B cell (primary cell): ENCODE results near the gene TASL. TPM values are rescaled to one million over a fixed set of nuclear protein-coding genes. Genes with fewer than 3 reads are reported as not detected.

Experiments
- ATAC-seq: fragments of 200-7000 bp; cut with Tn5 transposase; one replicate; pipeline ENCODE4 v1.10.0; 2021; ENCODE audit warnings: low read depth, mild to moderate bottlenecking, moderate number of reproducible peaks, moderate library complexity
- CTCF ChIA-PET: fragments of 350-600 bp; sonication (Branson Sonifier 250); formaldehyde crosslinking; loops from one replicate; lab custom pipeline; 2021; ENCODE audit warnings: antibody characterized with exemption, inconsistent platforms; lab: Charles Lee
- POLR2A ChIA-PET: fragments of 350-600 bp; sonication (Branson Sonifier 250); formaldehyde crosslinking; loops from one replicate; lab custom pipeline; 2021; ENCODE audit warnings: antibody characterized with exemption; lab: Charles Lee
- DNase-seq: peaks from one replicate; pipeline ENCODE4 v3.0.0; 2013
- H2AFZ ChIP-seq: 2 replicates; pipeline ENCODE4 v1.6.1; 2012; ENCODE audit warnings: mild to moderate bottlenecking, low read depth, low read length; ENCODE audit not compliant: insufficient read depth, poor library complexity, severe bottlenecking
- H3K27ac ChIP-seq, 2 donors: 1 replicate in 1 of 2; 2 replicates in 1 of 2; pipeline ENCODE4 v1.5.1; 2012 to 2013; ENCODE audit warnings: low read length in 2 of 2, mild to moderate bottlenecking in 2 of 2, moderate library complexity in 1 of 2
- H3K27me3 ChIP-seq, 4 experiments: fragments of 200-600 bp in 1 of 4; sonication (generic) in 1 of 4; replicated peaks in 1 of 4; 1 replicate in 2 of 4; 2 replicates in 2 of 4; pipeline versions ENCODE4 v1.6.1 to v1.7.0; 2013 to 2016; ENCODE audit warnings: low read length in 3 of 4, mild to moderate bottlenecking in 2 of 4, mixed read lengths in 1 of 4, moderate library complexity in 1 of 4; ENCODE audit not compliant: insufficient read depth in 4 of 4, control insufficient read depth in 3 of 4; ENCODE audit errors: control extremely low read depth in 1 of 4
- H3K36me3 ChIP-seq, 2 experiments: replicated peaks in 1 of 2; 1 replicate in 1 of 2; 2 replicates in 1 of 2; pipeline versions ENCODE4 v1.6.1 to v1.7.1; 2013; ENCODE audit warnings: low read length in 1 of 2; ENCODE audit not compliant: insufficient read depth in 2 of 2, control insufficient read depth in 1 of 2; ENCODE audit errors: control extremely low read depth in 1 of 2, extremely low read depth in 1 of 2
- H3K4me1 ChIP-seq, 2 donors: fragments of 200-600 bp in 1 of 2; sonication (generic) in 1 of 2; 1 replicate in 1 of 2; 2 replicates in 1 of 2; pipeline versions ENCODE4 v1.5.1 to v1.6.1; 2013 to 2017; ENCODE audit warnings: low read length in 2 of 2; ENCODE audit not compliant: control insufficient read depth in 2 of 2, insufficient read depth in 2 of 2
- H3K4me2 ChIP-seq: replicated peaks from 2 replicates; pipeline ENCODE3; 2012; ENCODE audit warnings: mild to moderate bottlenecking, low read depth, low read length; ENCODE audit not compliant: poor library complexity, severe bottlenecking
- H3K4me3 ChIP-seq, 5 experiments: fragments of 200-600 bp in 1 of 5; sonication (generic) in 1 of 5; 1 replicate in 3 of 5; 2 replicates in 2 of 5; pipeline versions ENCODE4 v1.5.1 to v1.7.0; 2011 to 2016; ENCODE audit warnings: low read length in 4 of 5, mild to moderate bottlenecking in 4 of 5, low read depth in 2 of 5, control low read depth in 1 of 5, moderate library complexity in 1 of 5; ENCODE audit not compliant: insufficient read depth in 1 of 5; ENCODE audit errors: control extremely low read depth in 1 of 5, extremely low read depth in 1 of 5
- H3K79me2 ChIP-seq: fragments of 200-600 bp; sonication (generic); one replicate; pipeline ENCODE4 v1.6.0; 2016; ENCODE audit warnings: low read length; ENCODE audit not compliant: control insufficient read depth, insufficient read depth
- H3K9ac ChIP-seq: fragments of 200-600 bp; sonication (generic); 2 replicates; pipeline ENCODE4 v1.6.1; 2017; ENCODE audit warnings: mild to moderate bottlenecking, low read length, moderate library complexity
- H3K9me3 ChIP-seq, 3 donors: one replicate each; pipeline versions ENCODE4 v1.6.1 to v1.7.1; 2013; ENCODE audit warnings: low read length in 2 of 3; ENCODE audit not compliant: control insufficient read depth in 2 of 3, insufficient read depth in 1 of 3; ENCODE audit errors: control extremely low read depth in 1 of 3
- H4K20me1 ChIP-seq: 2 replicates; pipeline ENCODE4 v1.6.0; 2012; ENCODE audit warnings: mild to moderate bottlenecking, low read length; ENCODE audit not compliant: insufficient read depth, control insufficient read depth, poor library complexity, severe bottlenecking
- H3K27ac Mint-ChIP-seq: one replicate; pipeline ENCODE4 v1.8.0; 2021; ENCODE audit warnings: mixed read lengths
- H3K27me3 Mint-ChIP-seq: one replicate; pipeline ENCODE4 v1.8.0; 2021; ENCODE audit warnings: mixed read lengths
- H3K4me1 Mint-ChIP-seq: one replicate; pipeline ENCODE4 v1.8.0; 2021; ENCODE audit warnings: mixed read lengths
- H3K4me3 Mint-ChIP-seq: one replicate; pipeline ENCODE4 v1.8.0; 2021; ENCODE audit warnings: mixed read lengths
- H3K9me3 Mint-ChIP-seq: one replicate; pipeline ENCODE4 v1.8.0; 2022; ENCODE audit warnings: mixed read lengths; ENCODE audit not compliant: insufficient read depth
- CTCF ChIP-seq: fragments of 200-600 bp; IDR thresholded peaks from one replicate; pipeline ENCODE4 v1.8.0; 2022; ENCODE audit warnings: antibody characterized with exemption, mild to moderate bottlenecking
- EZH2 ChIP-seq: IDR thresholded peaks from 2 replicates; pipeline ENCODE4 v1.6.1; 2012; ENCODE audit warnings: borderline replicate concordance, low read depth, mild to moderate bottlenecking, moderate library complexity, low read length; ENCODE audit not compliant: insufficient read depth, poor library complexity, severe bottlenecking
- WGBS: methylation state at CpG from one replicate; pipeline ENCODE4 v1.1.5; 2013; ENCODE audit warnings: missing lambda C conversion rate; ENCODE audit not compliant: insufficient coverage; 5-methylcytosine and 5-hydroxymethylcytosine counted together
- intact Hi-C: fragments of 100-400 bp; cut with micrococcal nuclease; formaldehyde crosslinking; loops from one replicate; pipeline ENCODE4 v1.10.0; 2022
- polyA minus RNA-seq: library from RNA; depleted of rRNA, polyadenylated mRNA; stranded (reverse); fragments of >200 nt; gene quantifications from 2 replicates; pipeline ENCODE4 v1.2.3, GENCODE V29; 2012
- polyA plus RNA-seq: library from polyadenylated mRNA; depleted of rRNA; stranded (reverse); fragments of >200 nt; gene quantifications from 2 replicates; pipeline ENCODE4 v1.2.3, GENCODE V29; 2012
- total RNA-seq, 2 donors: library from RNA; stranded (reverse); fragments of 120-200 nt in 1 of 2; gene quantifications; 1 replicate in 1 of 2; 2 replicates in 1 of 2; pipeline versions ENCODE4 v1.2.3 to v1.2.4, GENCODE V29; 2013 to 2022

TASL gene, protein sequence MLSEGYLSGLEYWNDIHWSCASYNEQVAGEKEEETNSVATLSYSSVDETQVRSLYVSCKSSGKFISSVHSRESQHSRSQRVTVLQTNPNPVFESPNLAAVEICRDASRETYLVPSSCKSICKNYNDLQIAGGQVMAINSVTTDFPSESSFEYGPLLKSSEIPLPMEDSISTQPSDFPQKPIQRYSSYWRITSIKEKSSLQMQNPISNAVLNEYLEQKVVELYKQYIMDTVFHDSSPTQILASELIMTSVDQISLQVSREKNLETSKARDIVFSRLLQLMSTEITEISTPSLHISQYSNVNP
- total RNA-seq (25.4 and 27.0 TPM in 2 replicates), polyA plus RNA-seq (8.1 and 15.7 TPM in 2 replicates), polyA minus RNA-seq (15.1 and 16.1 TPM in 2 replicates)
- 58.2 TPM for total RNA-seq (2013)

- no CpG with 5 or more reads among the region's 10 CpGs for WGBS
- Histone ChIP-seq H2AFZ (peak within 1 kb of the TSS; percentile 64), H3K4me3 (peak within 1 kb of the TSS; percentile 55 to 96 (median 76)), H3K36me3 (peaks cover 3% of the 10 kb centered on the region in 2 experiments), H3K4me1 (peaks cover 20% of the 10 kb centered on the region in 2 donors), H3K9me3 (no peaks in the 10 kb centered on the region), H3K79me2 (peaks cover 41% of the 10 kb centered on the region), H3K27ac (peak within 1 kb of the TSS; percentile 85 to 95), H3K4me2 (peak within 1 kb of the TSS; percentile 66), H4K20me1 (no peaks in the 10 kb centered on the region), H3K9ac (peak within 1 kb of the TSS; percentile 85), H3K27me3 (no peaks in the 10 kb centered on the region)
- Mint-ChIP-seq H3K9me3 (no peaks in the 10 kb centered on the region), H3K27ac (peak within 1 kb of the TSS; percentile 99), H3K4me3 (peak within 1 kb of the TSS; percentile 99), H3K27me3 (no peaks in the 10 kb centered on the region), H3K4me1 (peaks cover 27% of the 10 kb centered on the region)
- ChIA-PET POLR2A (interaction anchor here (0.8 kb wide), 1 partner anchor 12 kb away, joined by 3 read pairs; no protein-coding TSS in a partner anchor), CTCF (interaction anchor here (1.2 to 2.8 kb wide), 3 partner anchors 9 to 16 kb away, joined by 3 to 15 read pairs (median 3); no protein-coding TSS in a partner anchor)
- TF ChIP-seq EZH2 (no peak), CTCF (no peak)
- DNase-seq (peak; percentile 81), ATAC-seq (peak; percentile 85)
- intact Hi-C loops, result loop anchor here (1.0 to 5.0 kb wide), 2 partner anchors 76 to 310 kb away; partner anchors contain the start of genes GK and TAB3
Measured at GRCh38 chrX:30577362-30577991, at the start of gene TASL. TSS of gene TASL (minus strand) at chrX:30577766. CDS start at chrX:30560355, 17,411 bp downstream.

DNA sequence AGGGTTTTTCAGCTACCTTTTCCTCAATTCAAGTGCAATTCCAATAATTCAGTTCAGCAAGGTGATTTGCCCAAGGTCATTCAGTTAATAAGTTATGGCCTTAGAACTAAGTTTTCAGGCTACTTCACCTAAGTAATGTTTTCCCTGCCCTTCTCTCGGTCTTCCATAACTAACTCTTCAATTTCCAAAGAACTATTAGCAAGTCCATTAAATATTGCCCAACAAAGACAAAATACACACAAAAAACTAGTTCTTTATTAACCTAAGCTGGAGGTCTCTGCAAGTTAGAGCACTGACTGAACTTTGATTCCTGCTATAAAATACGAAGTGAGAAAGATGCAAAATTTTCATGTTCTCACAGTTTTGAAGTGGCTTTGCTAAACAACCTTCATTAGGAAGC is 48.8 kb upstream of the TASL start:
- Histone ChIP-seq H2AFZ (no peak overlapping the region), H3K4me3 (no peak overlapping the region), H3K9ac (no peak overlapping the region), H3K79me2 (no peaks in the 10 kb centered on the region), H3K9me3 (peaks cover 0 to 8% (median 6%) of the 10 kb centered on the region in 3 donors), H3K27ac (no peak overlapping the region), H4K20me1 (no peaks in the 10 kb centered on the region), H3K4me1 (no peaks in the 10 kb centered on the region), H3K4me2 (no peak overlapping the region), H3K27me3 (no peaks in the 10 kb centered on the region), H3K36me3 (no peaks in the 10 kb centered on the region)
- no CpG with 5 or more reads among the region's 2 CpGs for WGBS
- Mint-ChIP-seq H3K9me3 (no peaks in the 10 kb centered on the region), H3K27me3 (no peaks in the 10 kb centered on the region), H3K4me1 (no peaks in the 10 kb centered on the region), H3K27ac (no peak overlapping the region), H3K4me3 (no peak overlapping the region)
- ChIA-PET POLR2A (no interaction called here), CTCF (no interaction called here)
- no peak for TF ChIP-seq CTCF
- TF ChIP-seq EZH2, result no peak
- intact Hi-C loops, result no loop called here
- DNase-seq, result no peak
- ATAC-seq, result no peak
